HFFc6 (cell line): ENCODE data around the gene SRL. TPM values are rescaled to one million over a fixed set of nuclear protein-coding genes. Genes with fewer than 3 reads are reported as not detected.

Source experiments
- DNase-seq: peaks from one replicate; pipeline ENCODE4 v3.0.0-alpha.2; 2018
- H3K27ac Mint-ChIP-seq: 2 replicates; pipeline ENCODE4 v1.8.0; 2020; ENCODE audit warnings: mild to moderate bottlenecking, mixed read lengths
- H3K27me3 Mint-ChIP-seq: 2 replicates; pipeline ENCODE4 v1.8.0; 2021; ENCODE audit warnings: mild to moderate bottlenecking, moderate library complexity, mixed read lengths; ENCODE audit not compliant: insufficient read depth
- H3K36me3 Mint-ChIP-seq: 2 replicates; pipeline ENCODE4 v1.8.0; 2021; ENCODE audit warnings: low read depth, mixed read lengths
- H3K4me1 Mint-ChIP-seq: 2 replicates; pipeline ENCODE4 v1.8.0; 2020; ENCODE audit warnings: low read depth, mixed read lengths
- H3K4me3 Mint-ChIP-seq: 2 replicates; pipeline ENCODE4 v1.8.0; 2020; ENCODE audit warnings: mild to moderate bottlenecking, moderate library complexity, mixed read lengths
- H3K9me3 Mint-ChIP-seq: 2 replicates; pipeline ENCODE4 v1.8.0; 2020; ENCODE audit warnings: mild to moderate bottlenecking, mixed read lengths
- total RNA-seq, 6 experiments: library from RNA; stranded (reverse); fragmentation: NEBNext Ultra II Directional; extraction: Animal tissue kit (Norgen Biotek cat#: 25700); gene quantifications; 2 replicates in 1 of 6; 3 replicates in 5 of 6; pipeline ENCODE4 v1.2.3, GENCODE V29; 2021
- TF ChIP-seq, protein P1 (sequence below): fragments of 200-600 bp; sonication (generic); IDR thresholded peaks from 2 replicates; pipeline ENCODE4 v1.5.0; 2021; ENCODE audit warnings: antibody characterized with exemption, mild to moderate bottlenecking

The SRL gene
- total RNA-seq, 6 experiments from 2014 or later: not detected

- no peak overlapping the region for H3K27ac Mint-ChIP-seq
- no peaks in the 10 kb centered on the region for H3K9me3 Mint-ChIP-seq
- TF ChIP-seq, protein P1, sequence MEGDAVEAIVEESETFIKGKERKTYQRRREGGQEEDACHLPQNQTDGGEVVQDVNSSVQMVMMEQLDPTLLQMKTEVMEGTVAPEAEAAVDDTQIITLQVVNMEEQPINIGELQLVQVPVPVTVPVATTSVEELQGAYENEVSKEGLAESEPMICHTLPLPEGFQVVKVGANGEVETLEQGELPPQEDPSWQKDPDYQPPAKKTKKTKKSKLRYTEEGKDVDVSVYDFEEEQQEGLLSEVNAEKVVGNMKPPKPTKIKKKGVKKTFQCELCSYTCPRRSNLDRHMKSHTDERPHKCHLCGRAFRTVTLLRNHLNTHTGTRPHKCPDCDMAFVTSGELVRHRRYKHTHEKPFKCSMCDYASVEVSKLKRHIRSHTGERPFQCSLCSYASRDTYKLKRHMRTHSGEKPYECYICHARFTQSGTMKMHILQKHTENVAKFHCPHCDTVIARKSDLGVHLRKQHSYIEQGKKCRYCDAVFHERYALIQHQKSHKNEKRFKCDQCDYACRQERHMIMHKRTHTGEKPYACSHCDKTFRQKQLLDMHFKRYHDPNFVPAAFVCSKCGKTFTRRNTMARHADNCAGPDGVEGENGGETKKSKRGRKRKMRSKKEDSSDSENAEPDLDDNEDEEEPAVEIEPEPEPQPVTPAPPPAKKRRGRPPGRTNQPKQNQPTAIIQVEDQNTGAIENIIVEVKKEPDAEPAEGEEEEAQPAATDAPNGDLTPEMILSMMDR: no peak
- no peaks in the 10 kb centered on the region for H3K36me3 Mint-ChIP-seq
- peaks cover 5% of the 10 kb centered on the region for H3K27me3 Mint-ChIP-seq
- H3K4me1 Mint-ChIP-seq: peaks cover 8% of the 10 kb centered on the region
- H3K4me3 Mint-ChIP-seq: no peak overlapping the region
- DNase-seq: no peak
Measured at GRCh38 chr16:4241258-4241927, 487 bp downstream of the SRL start.

GRCh38 chr16:4240624-4241023, 1.3 kb downstream of the SRL start:
- H3K27me3 Mint-ChIP-seq: peaks cover 5% of the 10 kb centered on the region
- no peaks in the 10 kb centered on the region for H3K36me3 Mint-ChIP-seq
- TF ChIP-seq, protein P1: no peak
- peaks cover 8% of the 10 kb centered on the region for H3K4me1 Mint-ChIP-seq
- no peak overlapping the region for H3K27ac Mint-ChIP-seq
- no peak overlapping the region for H3K4me3 Mint-ChIP-seq
- H3K9me3 Mint-ChIP-seq: no peaks in the 10 kb centered on the region
- DNase-seq: no peak

- H3K4me3 Mint-ChIP-seq: no peak overlapping the region
- H3K9me3 Mint-ChIP-seq: no peaks in the 10 kb centered on the region
- H3K36me3 Mint-ChIP-seq: no peaks in the 10 kb centered on the region
- H3K27me3 Mint-ChIP-seq: peaks cover 5% of the 10 kb centered on the region
- TF ChIP-seq, protein P1: no peak
- H3K4me1 Mint-ChIP-seq: peaks cover 6% of the 10 kb centered on the region
- DNase-seq: no peak
- no peak overlapping the region for H3K27ac Mint-ChIP-seq
Measured at GRCh38 chr16:4239682-4240175, 2.2 kb downstream of the SRL start.

- peaks cover 5% of the 10 kb centered on the region for H3K27me3 Mint-ChIP-seq
- H3K4me3 Mint-ChIP-seq: no peak overlapping the region
- H3K9me3 Mint-ChIP-seq: no peaks in the 10 kb centered on the region
- H3K27ac Mint-ChIP-seq: no peak overlapping the region
- DNase-seq: no peak
- TF ChIP-seq, protein P1: no peak
- no peaks in the 10 kb centered on the region for H3K36me3 Mint-ChIP-seq
- peaks cover 13% of the 10 kb centered on the region for H3K4me1 Mint-ChIP-seq
Measured at GRCh38 chr16:4239020-4239419, 2.9 kb downstream of the SRL start.

GRCh38 chr16:4233431-4233830, 8.4 kb downstream of the SRL start:
- no peak for DNase-seq
- TF ChIP-seq, protein P1: no peak
- H3K9me3 Mint-ChIP-seq: no peaks in the 10 kb centered on the region
- no peak overlapping the region for H3K4me3 Mint-ChIP-seq
- H3K27me3 Mint-ChIP-seq: no peaks in the 10 kb centered on the region; the same call in none of the 2 replicates
- H3K4me1 Mint-ChIP-seq: peaks cover 26% of the 10 kb centered on the region
- no peaks in the 10 kb centered on the region for H3K36me3 Mint-ChIP-seq
- H3K27ac Mint-ChIP-seq: no peak overlapping the region
